HepG2 (cell line): ENCODE data around the gene SRD5A1. TPM values are rescaled to one million over a fixed set of nuclear protein-coding genes. Genes with fewer than 3 reads are reported as not detected.

Experiments used
- CEBPZ ChIP-seq: IDR thresholded peaks from 2 replicates; pipeline ENCODE4 v1.6.1; 2012; ENCODE audit warnings: low read length, improper control_type of control experiment
- DMTF1 ChIP-seq: sonication (generic); formaldehyde crosslinking; IDR thresholded peaks from 2 replicates; pipeline ENCODE4 v1.4.0; 2020; ENCODE audit warnings: mild to moderate bottlenecking, missing genetic modification reagents
- EED ChIP-seq: sonication (generic); formaldehyde crosslinking; IDR thresholded peaks from 2 replicates; pipeline ENCODE4 v1.5.0; 2020; ENCODE audit warnings: mild to moderate bottlenecking, missing genetic modification reagents
- ELF3 ChIP-seq: IDR thresholded peaks from 2 replicates; pipeline ENCODE4 v1.6.1; 2016; ENCODE audit warnings: missing genetic modification reagents, missing compliant biosample characterization
- ISX ChIP-seq: sonication (generic); formaldehyde crosslinking; conservative IDR thresholded peaks from 2 replicates; pipeline ENCODE4 v1.5.0; 2020; ENCODE audit warnings: missing genetic modification reagents
- JUND ChIP-seq: sonication (generic); formaldehyde crosslinking; IDR thresholded peaks from 2 replicates; pipeline ENCODE4 v1.8.0; 2022; ENCODE audit warnings: mild to moderate bottlenecking, missing genetic modification reagents
- LCORL ChIP-seq, 2 experiments: fragments of 450-650 bp in 1 of 2; sonication (generic) in 1 of 2; formaldehyde crosslinking in 1 of 2; IDR thresholded peaks; 2 replicates each; pipeline versions ENCODE4 v1.5.0 to v1.6.1; 2017 to 2020; ENCODE audit warnings: antibody characterized with exemption in 1 of 2, missing genetic modification reagents in 1 of 2
- PCBP2 ChIP-seq: fragments of 200-400 bp; formaldehyde crosslinking; optimal IDR thresholded peaks from 2 replicates; pipeline ENCODE3; 2018; ENCODE audit warnings: low read length, low read depth; ENCODE audit not compliant: poor library complexity, severe bottlenecking
- SAFB2 ChIP-seq: sonication (generic); formaldehyde crosslinking; IDR thresholded peaks from 2 replicates; pipeline ENCODE4 v1.5.1; 2020; ENCODE audit warnings: missing genetic modification reagents, low read depth, mild to moderate bottlenecking, borderline replicate concordance
- SKI ChIP-seq: fragments of 450-650 bp; IDR thresholded peaks from one replicate; pipeline ENCODE4 v1.6.1; 2018; ENCODE audit warnings: mild to moderate bottlenecking; ENCODE audit not compliant: partially characterized antibody
- SMAD3 ChIP-seq: sonication (generic); formaldehyde crosslinking; IDR thresholded peaks from 2 replicates; pipeline ENCODE4 v1.4.0; 2020; ENCODE audit warnings: missing genetic modification reagents
- THAP9 ChIP-seq: sonication (generic); formaldehyde crosslinking; IDR thresholded peaks from 2 replicates; pipeline ENCODE4; 2020; ENCODE audit warnings: missing genetic modification reagents, mild to moderate bottlenecking, borderline replicate concordance
- TRIM24 ChIP-seq: sonication (generic); formaldehyde crosslinking; IDR thresholded peaks from 2 replicates; pipeline ENCODE4 v1.8.0; 2022; ENCODE audit warnings: mild to moderate bottlenecking, missing genetic modification reagents
- YEATS4 ChIP-seq: sonication (generic); formaldehyde crosslinking; IDR thresholded peaks from 2 replicates; pipeline ENCODE4 v1.4.0; 2020; ENCODE audit warnings: missing genetic modification reagents, borderline replicate concordance
- ZBTB34 ChIP-seq: sonication (generic); formaldehyde crosslinking; IDR thresholded peaks from 2 replicates; pipeline ENCODE4 v1.8.0; 2022; ENCODE audit warnings: mild to moderate bottlenecking, missing genetic modification reagents
- ZNF350 ChIP-seq: sonication (generic); formaldehyde crosslinking; IDR thresholded peaks from 2 replicates; pipeline ENCODE4 v1.4.0; 2020; ENCODE audit warnings: mild to moderate bottlenecking, low read depth, missing genetic modification reagents, borderline replicate concordance
- ZNF44 ChIP-seq: sonication (generic); formaldehyde crosslinking; IDR thresholded peaks from 2 replicates; pipeline ENCODE4 v1.5.1; 2020; ENCODE audit warnings: mild to moderate bottlenecking, missing genetic modification reagents
- ZNF672 ChIP-seq: sonication (generic); formaldehyde crosslinking; IDR thresholded peaks from 2 replicates; pipeline ENCODE4 v1.8.1; 2022; ENCODE audit warnings: missing genetic modification reagents
- ZNF772 ChIP-seq: sonication (generic); formaldehyde crosslinking; IDR thresholded peaks from 2 replicates; pipeline ENCODE4 v1.5.0; 2020; ENCODE audit warnings: mild to moderate bottlenecking, missing genetic modification reagents
- ZNF777 ChIP-seq: sonication (generic); formaldehyde crosslinking; IDR thresholded peaks from 2 replicates; pipeline ENCODE4 v1.4.0; 2020; ENCODE audit warnings: missing genetic modification reagents
- polyA plus RNA-seq, 8 experiments: library from polyadenylated mRNA; depleted of rRNA in 3 of 8; stranded (reverse) in 7 of 8; unstranded in 1 of 8; fragments of >200 nt; fragmentation: Illumina TruSeq in 4 of 8; extraction: Trizol in 4 of 8; gene quantifications; 2 replicates each; pipeline versions ENCODE4 v1.2.1 to v1.2.3, GENCODE V29; 2011 to 2016; ENCODE audit warnings: low read depth in 4 of 8, missing spikeins in 1 of 8, mixed read lengths in 1 of 8; ENCODE audit not compliant: insufficient read depth in 1 of 8
- total RNA-seq, 5 experiments: library from RNA; depleted of rRNA; stranded (reverse); fragments of >200 nt; fragmentation: Illumina TruSeq; extraction: Trizol; gene quantifications; 2 replicates each; pipeline ENCODE4 v1.2.3, GENCODE V29; 2016; ENCODE audit warnings: low read depth in 1 of 5

SRD5A1 gene
- total and polyA plus RNA-seq, 2 of the 13 experiments (the other 11 are each of a cell fraction or from before 2014, with no cell fraction given), result 6.1 to 9.9 TPM

GRCh38 chr5:6712577-6713273, 79.5 kb downstream of the SRD5A1 start (continued):
- TF ChIP-seq THAP9 (peak; percentile 73; the same call in 1 of the 2 replicates), JUND (CRISPR knock-in tag) (no peak), ZNF44 (CRISPR knock-in tag) (peak; percentile 92), ZNF350 (peak; percentile 55; the same call in 1 of the 2 replicates), SKI (peak; percentile 74), PCBP2 (no peak), CEBPZ (no peak), YEATS4 (peak; percentile 99), ZNF777 (CRISPR knock-in tag) (peak; percentile 87), EED (CRISPR knock-in tag) (peak; percentile 90), LCORL (IDR thresholded peaks at IDR 0.05) (no peak), LCORL (CRISPR knock-in tag; IDR thresholded peaks at IDR 0.05) (peak; percentile 86), ZNF772 (CRISPR knock-in tag) (no peak), TRIM24 (no peak), SMAD3 (CRISPR knock-in tag) (no peak), ISX (CRISPR knock-in tag) (peak; percentile 91; the same call in 1 of the 2 replicates), ZBTB34 (CRISPR knock-in tag) (no peak), ELF3 (CRISPR knock-in tag) (peak; percentile 5; the same call in 1 of the 2 replicates), DMTF1 (peak; percentile 81; the same call in 1 of the 2 replicates), SAFB2 (peak; percentile 33; the same call in 1 of the 2 replicates), ZNF672 (CRISPR knock-in tag) (no peak)
